Mucosa of rectum (tissue), 2 donors: ENCODE measurements around the gene NOMO2.
"Not testable (repeated sequence)": the region's sequence is repeated elsewhere in the genome, so short reads cannot be mapped to it uniquely, and the experiment has no call there.

Source experiments
- H3K27ac ChIP-seq, 2 donors: one replicate each; pipeline ENCODE4 v1.7.0; 2013; ENCODE audit warnings: inconsistent platforms in 2 of 2, low read depth in 2 of 2, low read length in 2 of 2
- H3K27me3 ChIP-seq, 2 donors: one replicate each; pipeline ENCODE4 v1.7.0; 2013; ENCODE audit warnings: low read length in 2 of 2; ENCODE audit not compliant: control insufficient read depth in 2 of 2, insufficient read depth in 2 of 2
- H3K36me3 ChIP-seq, 2 donors: one replicate each; pipeline ENCODE4 v1.7.0; 2013; ENCODE audit warnings: low read length in 2 of 2; ENCODE audit not compliant: control insufficient read depth in 2 of 2, insufficient read depth in 2 of 2
- H3K4me1 ChIP-seq, 2 donors: one replicate each; pipeline ENCODE4 v1.7.0; 2013; ENCODE audit warnings: low read length in 2 of 2, mild to moderate bottlenecking in 1 of 2; ENCODE audit not compliant: control insufficient read depth in 2 of 2, insufficient read depth in 2 of 2
- H3K4me3 ChIP-seq, 2 donors: one replicate each; pipeline ENCODE4 v1.7.0; 2013; ENCODE audit warnings: low read length in 2 of 2
- H3K9ac ChIP-seq, 2 donors: one replicate each; pipeline ENCODE4 v1.7.0; 2013; ENCODE audit warnings: low read length in 2 of 2, low read depth in 1 of 2, mild to moderate bottlenecking in 1 of 2
- H3K9me3 ChIP-seq, 2 donors: one replicate each; pipeline ENCODE4 v1.7.0; 2013; ENCODE audit warnings: low read length in 2 of 2; ENCODE audit not compliant: control insufficient read depth in 2 of 2
- donor health status: healthy.
- donor health status: Normal muscosa, but diverticular disease.

NOMO2 gene

DNA sequence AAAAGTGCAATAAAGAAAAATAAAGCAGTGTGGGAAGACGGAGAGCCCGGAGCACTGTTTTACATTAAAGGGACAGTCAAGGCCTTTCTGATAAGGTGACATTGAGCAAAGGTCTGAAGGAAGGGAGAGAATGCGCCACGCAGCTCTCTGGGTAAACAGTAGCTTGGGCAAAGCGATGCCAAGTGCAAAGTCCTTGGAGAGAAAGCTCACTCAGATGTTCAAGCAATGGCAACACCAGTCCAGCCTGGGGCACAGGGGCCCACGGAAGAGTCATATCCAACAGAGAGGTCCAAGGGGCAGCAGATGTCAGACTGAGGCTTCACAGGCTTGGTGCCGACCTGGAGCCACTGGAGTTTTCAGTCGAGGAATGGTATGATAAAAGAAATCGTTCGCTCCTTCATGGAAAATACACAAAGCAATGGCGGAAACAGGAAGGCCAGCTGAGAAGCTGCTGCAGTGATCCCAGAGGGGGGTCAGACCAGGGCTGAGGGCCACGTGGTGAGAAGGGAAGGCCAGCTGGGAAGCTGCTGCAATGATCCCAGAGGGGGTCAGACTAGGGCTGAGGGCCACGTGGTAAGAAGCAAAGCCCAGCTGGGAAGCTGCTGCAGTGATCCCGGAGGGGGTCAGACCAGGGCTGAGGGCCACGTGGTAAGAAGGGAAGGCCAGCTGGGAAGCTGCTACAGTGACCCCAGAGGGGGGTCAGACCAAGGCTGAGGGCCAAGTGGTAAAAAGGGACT, 40.3 kb downstream of the NOMO2 start:
- not testable (repeated sequence) for H3K4me1 ChIP-seq, H3K9me3 ChIP-seq, H3K36me3 ChIP-seq, H3K27ac ChIP-seq, H3K4me3 ChIP-seq, H3K9ac ChIP-seq, H3K27me3 ChIP-seq

DNA sequence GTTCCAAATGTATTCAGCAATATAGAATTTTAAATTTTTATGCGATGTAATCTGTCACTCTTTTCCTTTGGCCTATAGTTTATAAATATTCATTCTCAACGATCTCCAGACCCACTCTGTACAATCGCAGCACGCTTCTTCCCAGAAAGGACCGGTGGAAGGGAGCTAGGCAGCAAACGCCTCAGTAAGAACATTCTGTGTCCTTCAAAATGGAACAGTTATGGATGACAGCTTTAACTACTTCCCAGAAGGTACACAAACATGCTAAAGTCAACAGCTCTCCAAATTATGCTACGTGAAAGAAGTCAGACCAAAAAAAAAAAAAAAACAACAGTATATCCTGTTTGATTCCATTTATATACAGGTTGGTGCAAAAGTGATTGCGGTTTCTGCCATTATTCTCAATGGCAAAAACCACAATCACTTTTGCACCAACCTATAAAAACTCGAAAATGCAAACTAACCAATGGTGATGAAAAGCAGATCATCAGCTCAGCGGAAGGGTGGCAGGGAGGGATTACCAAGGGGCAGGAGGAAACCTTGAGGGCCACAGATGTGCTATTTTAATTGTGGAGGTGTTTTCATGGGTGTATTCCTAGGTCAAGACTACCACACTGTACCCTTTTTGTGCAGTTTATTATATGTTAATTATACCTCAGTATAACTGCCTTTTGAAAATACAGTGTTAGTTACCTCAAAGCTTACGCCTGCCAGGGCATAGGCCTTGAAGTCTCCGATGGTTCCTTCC, 43.2 kb downstream of the NOMO2 start:
- H3K27ac ChIP-seq, H3K9ac ChIP-seq, H3K4me1 ChIP-seq, H3K9me3 ChIP-seq, H3K27me3 ChIP-seq, H3K4me3 ChIP-seq, H3K36me3 ChIP-seq: not testable (repeated sequence)

DNA sequence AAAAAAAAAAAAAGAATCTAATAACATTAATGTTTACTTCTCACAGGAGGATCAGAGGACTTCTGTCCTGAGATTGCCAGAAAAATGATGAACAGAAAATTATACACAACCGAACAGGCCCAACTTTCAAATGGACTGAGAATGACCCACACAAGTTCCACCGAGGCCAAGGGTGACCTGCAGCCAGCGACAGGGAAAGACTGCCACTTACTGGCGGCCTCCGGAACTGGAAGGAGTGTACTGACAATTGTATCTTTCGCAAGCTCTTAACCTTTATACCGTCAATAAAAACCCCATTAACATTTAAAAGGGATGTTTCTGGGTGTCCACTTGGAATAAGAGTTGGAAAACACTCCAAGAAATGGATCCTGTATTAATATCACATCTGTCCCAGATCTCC, 63.5 kb downstream of the NOMO2 start:
- H3K4me3 ChIP-seq: not testable (repeated sequence)

DNA sequence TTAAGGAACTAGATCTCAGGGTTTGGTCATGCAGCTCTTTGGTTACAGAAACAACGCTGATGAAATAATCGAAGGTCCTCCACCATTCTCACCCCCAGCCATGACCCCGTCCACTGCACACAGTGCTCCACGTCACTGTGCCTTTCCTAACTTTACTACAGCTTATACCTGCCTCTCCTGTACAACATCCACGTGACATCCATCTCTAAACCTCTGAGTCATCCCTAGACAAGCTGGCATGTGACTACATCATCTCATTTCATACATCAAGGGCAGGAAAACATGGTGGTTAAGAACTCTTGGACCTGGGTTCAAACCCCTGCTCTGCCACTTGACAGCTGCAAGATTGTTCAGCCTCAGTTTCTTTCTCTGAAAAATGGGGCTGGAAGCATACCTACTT, 64.9 kb downstream of the NOMO2 start:
- not testable (repeated sequence) for H3K4me3 ChIP-seq, H3K9ac ChIP-seq, H3K4me1 ChIP-seq, H3K27ac ChIP-seq, H3K36me3 ChIP-seq, H3K27me3 ChIP-seq, H3K9me3 ChIP-seq

More for the DNA sequence above, 63.5 kb downstream of the NOMO2 start:
- not testable (repeated sequence) for H3K36me3 ChIP-seq, H3K27ac ChIP-seq, H3K27me3 ChIP-seq, H3K4me1 ChIP-seq, H3K9me3 ChIP-seq, H3K9ac ChIP-seq

DNA sequence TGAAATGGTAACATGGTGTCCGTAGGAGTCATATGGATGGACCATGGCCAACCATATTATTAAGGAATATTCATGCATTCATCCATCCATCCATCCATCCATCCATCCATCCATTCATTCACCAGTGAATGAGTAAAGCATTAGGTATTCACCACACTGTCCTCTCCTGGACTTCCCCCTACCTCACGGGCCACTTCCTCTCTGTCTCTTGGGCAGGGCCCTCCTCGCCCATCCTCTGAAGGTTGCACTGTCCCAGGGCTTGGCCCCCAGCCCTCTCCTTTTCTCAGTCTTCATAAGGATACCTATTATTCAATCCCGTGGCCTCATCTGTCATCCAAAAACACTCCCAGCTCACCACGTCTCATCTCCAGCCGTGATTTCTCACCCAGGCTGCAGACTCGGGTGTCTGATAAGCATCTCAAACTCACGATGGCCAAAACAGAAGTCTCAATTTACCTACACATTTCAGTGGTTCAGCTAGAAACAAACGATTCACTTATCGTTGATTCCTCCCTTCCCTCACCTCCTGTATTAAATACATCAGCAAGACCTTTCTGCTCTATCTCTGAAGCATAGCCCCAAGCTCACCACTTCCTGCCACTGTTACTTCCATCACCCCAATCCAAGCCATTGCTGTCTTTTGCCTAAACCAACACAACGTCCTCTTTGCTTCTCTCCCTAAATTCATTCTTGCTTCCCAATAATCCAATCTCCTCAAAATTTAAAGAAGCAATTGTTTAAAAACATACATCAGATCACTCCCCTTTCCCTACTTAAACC, 69.6 kb downstream of the NOMO2 start:
- H3K36me3 ChIP-seq, H3K9me3 ChIP-seq, H3K4me1 ChIP-seq, H3K27me3 ChIP-seq, H3K4me3 ChIP-seq, H3K9ac ChIP-seq, H3K27ac ChIP-seq: not testable (repeated sequence)

DNA sequence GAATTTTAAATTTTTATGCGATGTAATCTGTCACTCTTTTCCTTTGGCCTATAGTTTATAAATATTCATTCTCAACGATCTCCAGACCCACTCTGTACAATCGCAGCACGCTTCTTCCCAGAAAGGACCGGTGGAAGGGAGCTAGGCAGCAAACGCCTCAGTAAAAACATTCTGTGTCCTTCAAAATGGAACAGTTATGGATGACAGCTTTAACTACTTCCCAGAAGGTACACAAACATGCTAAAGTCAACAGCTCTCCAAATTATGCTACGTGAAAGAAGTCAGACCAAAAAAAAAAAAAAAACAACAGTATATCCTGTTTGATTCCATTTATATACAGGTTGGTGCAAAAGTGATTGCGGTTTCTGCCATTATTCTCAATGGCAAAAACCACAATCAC, 125.9 kb downstream of the NOMO2 start:
- H3K36me3 ChIP-seq, H3K27ac ChIP-seq, H3K27me3 ChIP-seq, H3K4me1 ChIP-seq, H3K4me3 ChIP-seq, H3K9ac ChIP-seq, H3K9me3 ChIP-seq: not testable (repeated sequence)

DNA sequence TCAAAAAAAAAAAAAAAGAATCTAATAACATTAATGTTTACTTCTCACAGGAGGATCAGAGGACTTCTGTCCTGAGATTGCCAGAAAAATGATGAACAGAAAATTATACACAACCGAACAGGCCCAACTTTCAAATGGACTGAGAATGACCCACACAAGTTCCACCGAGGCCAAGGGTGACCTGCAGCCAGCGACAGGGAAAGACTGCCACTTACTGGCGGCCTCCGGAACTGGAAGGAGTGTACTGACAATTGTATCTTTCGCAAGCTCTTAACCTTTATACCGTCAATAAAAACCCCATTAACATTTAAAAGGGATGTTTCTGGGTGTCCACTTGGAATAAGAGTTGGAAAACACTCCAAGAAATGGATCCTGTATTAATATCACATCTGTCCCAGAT, 146.1 kb downstream of the NOMO2 start:
- H3K9me3 ChIP-seq, H3K36me3 ChIP-seq, H3K27ac ChIP-seq, H3K27me3 ChIP-seq, H3K4me3 ChIP-seq, H3K9ac ChIP-seq, H3K4me1 ChIP-seq: not testable (repeated sequence)

DNA sequence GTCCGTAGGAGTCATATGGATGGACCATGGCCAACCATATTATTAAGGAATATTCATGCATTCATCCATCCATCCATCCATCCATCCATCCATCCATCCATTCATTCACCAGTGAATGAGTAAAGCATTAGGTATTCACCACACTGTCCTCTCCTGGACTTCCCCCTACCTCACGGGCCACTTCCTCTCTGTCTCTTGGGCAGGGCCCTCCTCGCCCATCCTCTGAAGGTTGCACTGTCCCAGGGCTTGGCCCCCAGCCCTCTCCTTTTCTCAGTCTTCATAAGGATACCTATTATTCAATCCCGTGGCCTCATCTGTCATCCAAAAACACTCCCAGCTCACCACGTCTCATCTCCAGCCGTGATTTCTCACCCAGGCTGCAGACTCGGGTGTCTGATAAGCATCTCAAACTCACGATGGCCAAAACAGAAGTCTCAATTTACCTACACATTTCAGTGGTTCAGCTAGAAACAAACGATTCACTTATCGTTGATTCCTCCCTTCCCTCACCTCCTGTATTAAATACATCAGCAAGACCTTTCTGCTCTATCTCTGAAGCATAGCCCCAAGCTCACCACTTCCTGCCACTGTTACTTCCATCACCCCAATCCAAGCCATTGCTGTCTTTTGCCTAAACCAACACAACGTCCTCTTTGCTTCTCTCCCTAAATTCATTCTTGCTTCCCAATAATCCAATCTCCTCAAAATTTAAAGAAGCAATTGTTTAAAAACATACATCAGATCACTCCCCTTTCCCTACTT, 152.2 kb downstream of the NOMO2 start:
- not testable (repeated sequence) for H3K4me1 ChIP-seq, H3K36me3 ChIP-seq, H3K27me3 ChIP-seq, H3K4me3 ChIP-seq, H3K27ac ChIP-seq, H3K9me3 ChIP-seq, H3K9ac ChIP-seq

DNA sequence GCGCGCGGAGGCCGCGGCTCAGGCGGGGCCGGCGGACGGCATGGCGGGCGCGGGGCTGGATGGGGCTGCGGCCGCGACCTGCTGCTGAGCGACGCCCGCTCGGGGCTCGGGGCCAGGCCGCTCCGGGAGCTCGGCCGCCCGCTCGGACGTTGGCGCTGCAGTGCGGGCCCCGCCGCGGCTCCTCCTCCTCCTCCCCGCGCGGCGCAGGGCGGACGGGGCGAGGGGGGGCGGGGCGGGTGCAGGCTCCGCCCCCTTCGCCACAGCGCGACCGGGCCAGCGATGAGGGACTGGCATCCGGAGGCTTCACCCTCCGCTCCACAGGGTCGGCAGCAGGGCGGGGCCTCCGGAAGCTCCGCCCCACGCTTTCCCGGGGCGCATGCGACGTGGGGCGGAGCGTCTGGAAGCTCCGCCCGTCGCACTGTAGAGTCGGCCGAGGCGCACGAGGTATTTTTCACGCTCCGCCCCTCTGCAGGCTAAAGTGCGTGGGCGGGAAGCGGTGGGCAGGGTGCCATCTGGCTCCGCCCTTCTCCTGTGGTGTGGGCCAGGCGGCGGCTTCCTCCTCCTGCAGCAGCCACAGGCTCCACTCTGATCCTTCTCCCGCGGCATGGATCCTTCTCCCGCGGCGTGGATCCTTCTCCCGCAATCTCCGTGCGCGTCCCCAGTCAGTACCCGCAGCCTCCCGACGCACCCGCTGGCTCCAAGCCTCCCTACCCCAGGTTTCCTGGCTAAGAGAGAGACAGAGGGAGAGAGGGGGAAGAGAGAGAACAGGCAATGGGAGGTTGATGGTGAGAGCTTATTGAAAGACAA, 159.8 kb downstream of the NOMO2 start:
- not testable (repeated sequence) for H3K4me3 ChIP-seq, H3K27ac ChIP-seq, H3K27me3 ChIP-seq, H3K9ac ChIP-seq, H3K4me1 ChIP-seq, H3K9me3 ChIP-seq, H3K36me3 ChIP-seq
